GM19372 (cell line): Measurements from ENCODE around the gene PRKAA1.
"Not testable (repeated sequence)": the region's sequence is repeated elsewhere in the genome, so short reads cannot be mapped to it uniquely, and the experiment has no call there.

ENCODE experiments used
- ATAC-seq: cut with Tn5 transposase; IDR thresholded peaks from one replicate; pipeline ENCODE4 v1.9.1; 2021; ENCODE audit warnings: mild to moderate bottlenecking, low read depth, moderate library complexity; ENCODE audit not compliant: unreplicated experiment

Gene PRKAA1

GRCh38 chr5:40735609-40736008 lies 62.6 kb downstream of the PRKAA1 start:
- ATAC-seq: no peak

- no peak for ATAC-seq
Measured at GRCh38 chr5:40734986-40735385, 63.2 kb downstream of the PRKAA1 start.

GRCh38 chr5:40733879-40734563 lies 64.2 kb downstream of the PRKAA1 start:
- ATAC-seq: no peak

GRCh38 chr5:40733434-40733833 lies 64.7 kb downstream of the PRKAA1 start:
- ATAC-seq: no peak

GRCh38 chr5:40722497-40722911 lies 75.7 kb downstream of the PRKAA1 start:
- ATAC-seq: not testable (repeated sequence)

GRCh38 chr5:40720069-40720468 lies 78.1 kb downstream of the PRKAA1 start:
- no peak for ATAC-seq

GRCh38 chr5:40717281-40717680 lies 80.9 kb downstream of the PRKAA1 start:
- ATAC-seq: no peak

- ATAC-seq: no peak
Measured at GRCh38 chr5:40716590-40716989, 81.6 kb downstream of the PRKAA1 start.

GRCh38 chr5:40716000-40716399 lies 82.2 kb downstream of the PRKAA1 start:
- ATAC-seq: no peak

- ATAC-seq: no peak
Measured at GRCh38 chr5:40714001-40714400, 84.2 kb downstream of the PRKAA1 start.

GRCh38 chr5:40710575-40710974 lies 87.6 kb downstream of the PRKAA1 start:
- not testable (repeated sequence) for ATAC-seq
